Fibroblast of the aortic adventitia (primary cell): ENCODE data around the gene FARS2. TPM values are rescaled to one million over a fixed set of nuclear protein-coding genes. Genes with fewer than 3 reads are reported as not detected.

Experiments used
- DNase-seq: peaks from one replicate; pipeline ENCODE4 v3.0.0-alpha.2; 2010; ENCODE audit warnings: low read depth
- H3K4me3 ChIP-seq: 2 replicates; pipeline ENCODE4 v1.5.1; 2011; ENCODE audit warnings: low read depth, mild to moderate bottlenecking, control low read depth, low read length, moderate library complexity
- total RNA-seq: library from RNA; depleted of rRNA; stranded (reverse); fragments of >200 nt; gene quantifications from 2 replicates; pipeline ENCODE4 v1.2.3, GENCODE V29; 2012; ENCODE audit warnings: low replicate concordance
- TF ChIP-seq, protein P1 (sequence below): IDR thresholded peaks from 2 replicates; pipeline ENCODE4 v1.5.1; 2011; ENCODE audit warnings: mild to moderate bottlenecking, low read length, control low read depth, inconsistent platforms; ENCODE audit not compliant: insufficient read depth

Gene FARS2
- total RNA-seq, 1 donor = 25.5 TPM

DNA sequence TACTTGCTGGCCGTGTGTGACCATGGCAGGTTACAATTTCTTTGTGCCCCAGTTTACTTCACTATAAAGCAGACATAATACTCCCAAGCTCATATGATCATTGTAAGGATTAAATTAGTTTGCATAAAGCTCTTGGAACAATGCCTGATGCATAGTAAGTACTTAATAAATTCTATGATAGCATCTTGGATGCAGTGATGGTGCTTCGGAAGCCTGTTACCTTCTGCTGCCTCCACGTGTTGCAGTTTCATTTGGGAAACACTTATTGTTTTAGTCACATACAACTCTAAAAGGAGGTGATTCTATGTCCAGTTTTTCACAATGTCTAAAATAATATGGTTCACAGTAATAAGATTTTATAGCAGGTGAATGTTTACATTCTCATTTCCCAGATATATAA, 401.5 kb downstream of the FARS2 start:
- TF ChIP-seq, protein P1, sequence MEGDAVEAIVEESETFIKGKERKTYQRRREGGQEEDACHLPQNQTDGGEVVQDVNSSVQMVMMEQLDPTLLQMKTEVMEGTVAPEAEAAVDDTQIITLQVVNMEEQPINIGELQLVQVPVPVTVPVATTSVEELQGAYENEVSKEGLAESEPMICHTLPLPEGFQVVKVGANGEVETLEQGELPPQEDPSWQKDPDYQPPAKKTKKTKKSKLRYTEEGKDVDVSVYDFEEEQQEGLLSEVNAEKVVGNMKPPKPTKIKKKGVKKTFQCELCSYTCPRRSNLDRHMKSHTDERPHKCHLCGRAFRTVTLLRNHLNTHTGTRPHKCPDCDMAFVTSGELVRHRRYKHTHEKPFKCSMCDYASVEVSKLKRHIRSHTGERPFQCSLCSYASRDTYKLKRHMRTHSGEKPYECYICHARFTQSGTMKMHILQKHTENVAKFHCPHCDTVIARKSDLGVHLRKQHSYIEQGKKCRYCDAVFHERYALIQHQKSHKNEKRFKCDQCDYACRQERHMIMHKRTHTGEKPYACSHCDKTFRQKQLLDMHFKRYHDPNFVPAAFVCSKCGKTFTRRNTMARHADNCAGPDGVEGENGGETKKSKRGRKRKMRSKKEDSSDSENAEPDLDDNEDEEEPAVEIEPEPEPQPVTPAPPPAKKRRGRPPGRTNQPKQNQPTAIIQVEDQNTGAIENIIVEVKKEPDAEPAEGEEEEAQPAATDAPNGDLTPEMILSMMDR = no peak
- no peak overlapping the region for H3K4me3 ChIP-seq
- DNase-seq = no peak

DNA sequence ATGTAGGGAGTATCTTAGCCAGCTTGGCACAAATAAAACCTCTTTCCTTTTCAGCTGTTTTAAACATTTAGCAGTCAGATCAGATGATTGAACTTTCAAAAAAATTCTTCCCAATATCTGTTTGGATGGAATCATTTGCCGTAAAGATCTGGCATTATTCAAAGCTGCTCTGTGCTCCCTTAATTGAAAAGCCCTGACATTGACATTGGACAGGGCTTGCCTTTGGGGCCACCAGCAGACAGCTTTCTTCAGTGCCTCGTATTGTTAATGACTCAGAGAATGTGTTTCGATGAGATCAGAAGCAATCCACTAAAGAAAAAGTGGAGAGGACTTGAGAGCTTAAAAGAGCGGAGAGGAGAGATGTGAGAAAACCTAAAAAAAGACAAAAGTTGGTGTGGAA, 401.9 kb downstream of the FARS2 start:
- DNase-seq = peak; percentile 31
- TF ChIP-seq, protein P1 = no peak
- H3K4me3 ChIP-seq = no peak overlapping the region

DNA sequence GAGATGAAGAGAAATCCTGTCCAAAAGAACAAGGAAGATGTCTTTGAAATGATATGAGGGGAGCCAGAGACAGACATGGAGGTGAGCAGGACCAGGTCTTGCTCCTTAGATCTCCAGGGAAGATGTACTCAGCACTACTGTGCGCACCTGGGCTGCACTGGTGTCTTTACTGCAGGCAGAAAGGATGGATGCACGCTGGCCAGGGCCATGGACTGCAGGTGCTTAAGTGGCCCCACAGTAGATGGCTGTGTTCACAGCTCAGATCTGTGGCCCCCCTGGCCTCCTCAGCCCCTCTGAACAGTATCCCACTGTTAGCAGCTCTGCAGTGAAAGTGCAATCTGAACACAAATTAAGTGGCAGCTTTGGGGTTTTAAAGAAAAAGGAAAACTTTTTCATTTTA, 402.4 kb downstream of the FARS2 start:
- TF ChIP-seq, protein P1 = no peak
- H3K4me3 ChIP-seq = no peak overlapping the region
- no peak for DNase-seq

DNA sequence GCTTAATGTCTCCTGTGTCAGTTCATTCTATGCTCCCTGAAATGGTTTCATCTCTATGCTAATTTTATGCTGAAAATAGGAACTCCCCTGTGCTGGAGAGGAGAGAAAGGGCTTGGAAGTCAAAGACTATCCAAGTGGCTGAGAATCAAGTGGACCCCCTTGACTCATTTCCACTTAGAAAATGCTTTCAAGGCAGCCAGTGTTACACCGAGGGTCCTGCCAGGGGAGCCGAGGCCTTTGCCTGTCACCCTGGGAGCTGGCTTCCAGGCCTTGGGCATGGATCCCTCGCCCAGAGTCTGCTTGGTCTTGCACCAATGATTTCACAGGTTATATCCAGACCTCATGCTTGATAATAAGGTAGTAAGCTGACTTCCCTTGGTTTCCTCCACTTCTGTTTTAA, 402.8 kb downstream of the FARS2 start:
- TF ChIP-seq, protein P1 = no peak
- H3K4me3 ChIP-seq = no peak overlapping the region
- DNase-seq = no peak

DNA sequence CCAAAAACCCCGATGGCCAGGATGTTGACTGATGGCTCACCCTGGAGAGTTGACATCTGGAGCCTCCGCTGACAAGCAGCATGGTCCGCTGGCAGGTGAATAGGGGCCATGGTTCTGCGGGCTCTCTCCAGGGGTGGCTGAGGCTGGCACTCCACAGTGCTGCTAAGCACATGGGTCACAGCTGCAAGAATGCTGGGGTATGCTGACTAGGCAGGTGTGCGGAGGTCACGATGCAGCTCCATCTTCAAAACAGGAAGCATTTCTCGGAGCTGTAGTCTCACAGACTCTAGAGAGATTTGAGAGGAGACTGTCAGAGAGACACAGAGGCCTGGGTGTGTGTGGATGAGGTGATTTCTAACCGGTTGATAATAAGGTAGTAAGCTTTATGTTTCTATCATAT, 403.9 kb downstream of the FARS2 start:
- no peak for DNase-seq
- TF ChIP-seq, protein P1 = no peak
- H3K4me3 ChIP-seq = no peak overlapping the region

DNA sequence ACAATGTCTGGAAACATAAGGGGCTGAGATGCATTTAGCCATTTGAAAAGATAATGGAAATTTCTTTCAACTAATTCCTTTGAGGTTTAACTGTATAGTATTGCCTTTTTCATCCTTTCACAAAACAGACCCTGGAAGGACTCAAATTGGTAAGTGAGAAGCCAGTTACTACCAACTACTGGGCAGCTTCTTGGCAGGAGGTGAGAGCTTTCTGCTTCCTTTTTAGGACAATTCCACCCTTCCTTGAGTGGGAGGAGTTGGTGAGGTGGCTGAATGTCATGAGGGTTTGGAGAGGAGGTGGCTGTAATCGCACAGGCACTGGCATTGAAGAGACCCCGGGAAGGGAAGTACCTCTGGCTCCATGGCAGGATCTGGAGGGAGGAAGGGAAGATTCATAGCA, 404.4 kb downstream of the FARS2 start:
- DNase-seq = no peak
- H3K4me3 ChIP-seq = no peak overlapping the region
- TF ChIP-seq, protein P1 = no peak

DNA sequence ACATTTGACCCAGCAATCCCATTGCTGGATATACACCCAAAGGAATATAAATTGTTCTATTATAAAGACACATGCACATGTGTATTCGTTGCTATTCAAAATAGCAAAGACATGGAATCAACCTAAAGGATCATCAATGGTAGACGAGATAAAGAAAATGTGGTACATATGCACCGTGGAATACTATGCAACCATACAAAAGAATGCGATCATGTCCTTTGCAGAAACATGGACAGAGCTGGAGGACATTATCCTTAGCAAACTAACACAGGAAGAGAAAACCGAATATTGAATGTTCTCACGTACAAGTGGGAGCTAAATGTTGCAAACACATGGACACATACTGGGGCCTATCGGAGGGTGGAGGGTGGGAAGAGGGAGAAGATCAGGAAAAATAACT, 405.4 kb downstream of the FARS2 start:
- no peak for DNase-seq
- TF ChIP-seq, protein P1 = no peak

More for the DNA sequence above, 405.4 kb downstream of the FARS2 start:
- H3K4me3 ChIP-seq = no peak overlapping the region
